Stimulated activated CD8-positive, alpha-beta memory T cell treated with anti-CD3 and anti-CD28 coated beads, Interleukin-12 subunit alpha, Interleukin-12 subunit beta, amount 100 ng/mL, for 1 hour (primary cell): Measurements from ENCODE around the gene CYP2C8.
"Not testable (repeated sequence)": the region's sequence is repeated elsewhere in the genome, so short reads cannot be mapped to it uniquely, and the experiment has no call there.

Source experiments
- DNase-seq: peaks from one replicate; pipeline ENCODE4 v3.0.0-alpha.2; 2020; ENCODE audit warnings: low read depth

Gene CYP2C8

GRCh38 chr10:95069286-95069685 is at the start of gene CYP2C8:
CYP2C8 (minus strand) TSS chr10:95069497; CDS start chr10:95069402, 95 bp downstream.
- no peak for DNase-seq

GRCh38 chr10:95116869-95117269 is 47.6 kb upstream of the CYP2C8 start:
- DNase-seq = no peak

GRCh38 chr10:95110823-95111222 is 41.5 kb upstream of the CYP2C8 start:
- DNase-seq = not testable (repeated sequence)

GRCh38 chr10:95097805-95098204 is 28.5 kb upstream of the CYP2C8 start:
- DNase-seq = no peak

GRCh38 chr10:95096143-95096542 is 26.8 kb upstream of the CYP2C8 start:
- no peak for DNase-seq

- DNase-seq = not testable (repeated sequence)
These were observed 10.3 kb upstream of the CYP2C8 start for GRCh38 chr10:95079626-95080025.

- DNase-seq = no peak
These were observed 8.3 kb upstream of the CYP2C8 start for GRCh38 chr10:95077556-95077955.

GRCh38 chr10:95071107-95071660 is 1.9 kb upstream of the CYP2C8 start:
- no peak for DNase-seq

GRCh38 chr10:95064125-95064524 is 5.2 kb downstream of the CYP2C8 start:
- not testable (repeated sequence) for DNase-seq

- DNase-seq = no peak
These were observed 12.4 kb downstream of the CYP2C8 start for GRCh38 chr10:95056744-95057363.

- no peak for DNase-seq
These were observed 19.4 kb downstream of the CYP2C8 start for GRCh38 chr10:95049919-95050318.

GRCh38 chr10:95048206-95048605 is 21.1 kb downstream of the CYP2C8 start:
- DNase-seq = no peak

GRCh38 chr10:95039281-95039680 is 30.0 kb downstream of the CYP2C8 start:
- no peak for DNase-seq

GRCh38 chr10:95035332-95036295 is 33.7 kb downstream of the CYP2C8 start:
- DNase-seq = no peak

GRCh38 chr10:95034401-95034800 is 34.9 kb downstream of the CYP2C8 start:
- DNase-seq = no peak

- no peak for DNase-seq
These were observed 37.6 kb downstream of the CYP2C8 start for GRCh38 chr10:95031656-95032055.

- no peak for DNase-seq
These were observed 42.8 kb downstream of the CYP2C8 start for GRCh38 chr10:95026461-95026860.

GRCh38 chr10:94997741-94998174 is 71.5 kb downstream of the CYP2C8 start:
- no peak for DNase-seq

GRCh38 chr10:94992811-94993210 is 76.5 kb downstream of the CYP2C8 start:
- DNase-seq = no peak

GRCh38 chr10:94991243-94991888 is 77.9 kb downstream of the CYP2C8 start:
- no peak for DNase-seq

- DNase-seq = no peak
These were observed 80.1 kb downstream of the CYP2C8 start for GRCh38 chr10:94989192-94989591.
